Measurements from ENCODE around the gene GLTP. TPM values are rescaled to one million over a fixed set of nuclear protein-coding genes. Genes with fewer than 3 reads are reported as not detected.

Gene GLTP
- total and polyA plus RNA-seq, 2 of the 13 experiments (the other 11 are each of a cell fraction or from before 2014, with no cell fraction given) = 10.7 to 12.9 TPM

DNA sequence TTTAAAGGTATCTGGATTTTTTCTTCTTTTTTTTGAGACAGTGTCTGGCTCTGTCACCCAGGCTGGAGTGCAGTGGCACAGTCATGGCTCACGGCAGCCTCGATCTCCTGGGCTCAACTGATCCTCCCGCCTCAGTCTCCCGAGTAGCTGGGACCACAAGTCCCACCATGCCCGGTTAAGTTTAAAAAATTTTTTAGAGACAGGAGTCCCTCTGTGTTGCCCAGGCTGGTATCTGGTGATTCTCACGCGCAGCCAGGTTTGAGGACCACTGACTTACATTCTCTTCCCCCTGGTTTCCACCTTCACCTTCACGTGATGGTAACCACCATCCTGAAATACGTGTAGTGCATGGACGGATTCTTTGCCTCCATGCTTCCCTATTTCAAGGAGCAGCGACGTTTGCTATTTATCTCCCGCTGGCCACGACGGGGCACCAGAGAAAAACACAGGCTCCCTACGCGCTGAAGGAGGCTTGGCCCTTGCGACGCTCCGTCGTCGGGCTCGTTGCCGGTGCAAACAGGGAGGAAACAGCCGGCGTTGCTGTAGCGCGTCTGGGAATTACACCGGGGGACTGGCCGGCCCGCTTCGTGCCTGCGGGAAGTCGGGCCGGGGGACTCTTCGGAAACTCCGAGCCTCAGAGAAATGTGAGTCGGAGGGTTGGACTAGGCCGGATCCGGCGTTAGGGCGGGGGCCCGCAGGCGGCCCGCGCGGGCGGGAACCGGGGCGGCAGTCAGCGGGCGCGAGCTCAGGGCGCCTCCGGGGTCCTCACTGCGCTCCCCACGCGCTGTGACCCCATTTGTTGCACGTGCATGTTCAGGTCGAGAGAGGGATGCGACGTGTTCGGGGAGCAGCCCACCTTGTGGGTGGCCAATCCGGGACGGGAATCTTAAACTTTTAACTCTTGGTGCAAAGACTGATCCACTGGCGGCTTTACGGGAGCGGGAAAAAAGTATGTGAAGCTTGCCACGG is 19.7 kb upstream of the GLTP start, which contains the start of gene TCHP (continued):
- 0 out of 2 replicates have a peak, but pooled peaks have one; percentile 25 for TF ChIP-seq ZNF609 (CRISPR knock-in tag; IDR thresholded peaks at IDR 0.05; ENCODE audit: borderline replicate concordance)
- no peak for TF ChIP-seq ZNF513 (CRISPR knock-in tag; conservative IDR thresholded peaks at IDR 0.05)
- TF ChIP-seq ZKSCAN5 (CRISPR knock-in tag; IDR thresholded peaks at IDR 0.05) = no peak
- no peak for TF ChIP-seq ZNF616 (CRISPR knock-in tag; IDR thresholded peaks at IDR 0.05; ENCODE audit: low read depth)
- 0 out of 2 replicates have a peak, but pooled peaks have one; percentile 30 for TF ChIP-seq MED13 (CRISPR knock-in tag; IDR thresholded peaks at IDR 0.05)
- TF ChIP-seq ZMYM2 (CRISPR knock-in tag; IDR thresholded peaks at IDR 0.05) = no peak
- peak; percentile 63; the same call in 1 of the 2 replicates for TF ChIP-seq MEF2D (CRISPR knock-in tag; IDR thresholded peaks at IDR 0.05)
- TF ChIP-seq DNMT3B (CRISPR knock-in tag; conservative IDR thresholded peaks at IDR 0.05) = no peak
- peak; percentile 92 for TF ChIP-seq ZFX (CRISPR knock-in tag; IDR thresholded peaks at IDR 0.05; ENCODE audit: low read depth)
- peak; percentile 67 for TF ChIP-seq ZNF501 (CRISPR knock-in tag; IDR thresholded peaks at IDR 0.05)
- 0 out of 2 replicates have a peak, but pooled peaks have one; percentile 76 for TF ChIP-seq ARNT2 (CRISPR knock-in tag; IDR thresholded peaks at IDR 0.05; ENCODE audit: low read depth)
- TF ChIP-seq ZNF569 (CRISPR knock-in tag; IDR thresholded peaks at IDR 0.05; ENCODE audit: borderline replicate concordance) = peak; percentile 77; the same call in 1 of the 2 replicates
- no peak for TF ChIP-seq HNRNPUL1 (IDR thresholded peaks at IDR 0.05; ENCODE audit: low read depth, low read length)
- no peak for TF ChIP-seq RBM22 (optimal IDR thresholded peaks at IDR 0.05; ENCODE audit: low read length)
- TF ChIP-seq ZNF430 (CRISPR knock-in tag; IDR thresholded peaks at IDR 0.05) = 0 out of 2 replicates have a peak, but pooled peaks have one; percentile 34
- TF ChIP-seq KAT8 (CRISPR knock-in tag; IDR thresholded peaks at IDR 0.05) = peak; percentile 92
- TF ChIP-seq JUN (CRISPR knock-in tag; IDR thresholded peaks at IDR 0.05) = no peak
- TF ChIP-seq POGK (CRISPR knock-in tag; conservative IDR thresholded peaks at IDR 0.05) = peak; percentile 91
